Prostate gland (tissue), 2 donors: Measurements from ENCODE around the gene RNF224. TPM values are rescaled to one million over a fixed set of nuclear protein-coding genes. Genes with fewer than 3 reads are reported as not detected.
"Not testable (repeated sequence)": the region's sequence is repeated elsewhere in the genome, so short reads cannot be mapped to it uniquely, and the experiment has no call there.

Source experiments
- DNase-seq: peaks from one replicate; pipeline ENCODE4 v3.0.0-alpha.2; 2019; ENCODE audit warnings: low spot score
- H3K27ac ChIP-seq, 2 donors: fragments of 200-600 bp; sonication (generic); 2 replicates each; pipeline ENCODE4 v1.5.1; 2017 to 2019
- H3K27me3 ChIP-seq: fragments of 200-600 bp; sonication (generic); replicated peaks from 2 replicates; pipeline ENCODE4 v1.5.1; 2019; ENCODE audit not compliant: insufficient read depth
- H3K36me3 ChIP-seq, 2 donors: fragments of 200-600 bp; sonication (generic); 1 replicate in 1 of 2; 2 replicates in 1 of 2; pipeline versions ENCODE4 v1.5.1 to v1.8.1; 2017 to 2019
- H3K4me1 ChIP-seq: fragments of 200-600 bp; sonication (generic); replicated peaks from 2 replicates; pipeline ENCODE4 v1.5.1; 2019
- H3K4me3 ChIP-seq, 2 donors: fragments of 200-600 bp; sonication (generic); 2 replicates each; pipeline ENCODE4 v1.5.1; 2017 to 2019
- H3K9me3 ChIP-seq: fragments of 200-600 bp; sonication (generic); 2 replicates; pipeline ENCODE4 v1.5.1; 2017
- CTCF ChIP-seq, 4 experiments: fragments of 200-600 bp in 2 of 4; fragments of 450-650 bp in 2 of 4; sonication (generic) in 2 of 4; IDR thresholded peaks; 1 replicate in 3 of 4; 2 replicates in 1 of 4; pipeline ENCODE4 v1.5.1; 2016 to 2019; ENCODE audit warnings: antibody characterized with exemption in 4 of 4, mild to moderate bottlenecking in 2 of 4, moderate library complexity in 2 of 4
- POLR2A ChIP-seq: fragments of 450-650 bp; IDR thresholded peaks from one replicate; pipeline ENCODE4 v1.6.1; 2016; ENCODE audit warnings: antibody characterized with exemption, mild to moderate bottlenecking
- POLR2AphosphoS5 ChIP-seq: sonication (generic); formaldehyde crosslinking; IDR thresholded peaks from one replicate; pipeline ENCODE4 v1.6.1; 2017; ENCODE audit warnings: antibody characterized with exemption
- WGBS: methylation state at CpG from one replicate; pipeline ENCODE4 v1.1.5; 2018; 5-methylcytosine and 5-hydroxymethylcytosine counted together
- intact Hi-C: fragments of 100-400 bp; cut with DNase I; formaldehyde crosslinking; loops from one replicate; pipeline ENCODE4 v1.14.2; 2022
- total RNA-seq, 2 donors: library from RNA; depleted of rRNA; stranded (reverse); fragments of >200 nt; gene quantifications; one replicate each; pipeline ENCODE4 v1.1.0, GENCODE V29; 2016

Gene RNF224
- total RNA-seq, 2 donors from 2014 or later, result not detected

- WGBS, result 90% methylated on average over 15 of the region's 15 CpGs
- Histone ChIP-seq H3K4me1 (peaks cover 12% of the 10 kb centered on the region), H3K9me3 (no peaks in the 10 kb centered on the region), H3K27me3 (no peaks in the 10 kb centered on the region), H3K4me3 (peak overlapping the region; percentile 96 to 97), H3K36me3 (no peaks in the 10 kb centered on the region), H3K27ac (no peak overlapping the region)
- TF ChIP-seq POLR2A, result no peak
- TF ChIP-seq POLR2AphosphoS5, result no peak
- TF ChIP-seq CTCF (IDR thresholded peaks at IDR 0.05), result no peak
- intact Hi-C loops, result no loop called here
- no peak for DNase-seq
These were observed 29.1 kb downstream of the RNF224 start for GRCh38 chr9:137256362-137256761.

- Histone ChIP-seq H3K27me3 (no peaks in the 10 kb centered on the region), H3K4me1 (peaks cover 12% of the 10 kb centered on the region), H3K9me3 (no peaks in the 10 kb centered on the region), H3K27ac (no peak overlapping the region), H3K36me3 (no peaks in the 10 kb centered on the region), H3K4me3 (no peak overlapping the region)
- WGBS, result 91% methylated on average over 15 of the region's 15 CpGs
- TF ChIP-seq CTCF (IDR thresholded peaks at IDR 0.05) (no peak), POLR2A (no peak), POLR2AphosphoS5 (no peak)
- DNase-seq, result no peak
- intact Hi-C loops, result no loop called here
These were observed 29.6 kb downstream of the RNF224 start for GRCh38 chr9:137256856-137257255.

GRCh38 chr9:137262173-137262908 is 35.0 kb downstream of the RNF224 start:
- H3K27ac ChIP-seq, H3K27me3 ChIP-seq, H3K9me3 ChIP-seq, H3K36me3 ChIP-seq, H3K4me1 ChIP-seq, intact Hi-C loops, H3K4me3 ChIP-seq, DNase-seq: not testable (repeated sequence)
- TF ChIP-seq POLR2AphosphoS5 (peak; percentile 7), CTCF (IDR thresholded peaks at IDR 0.05) (peak in 2 of 4 experiments; percentile 40 to 50)
- WGBS, result 50% methylated on average over 15 of the region's 15 CpGs

GRCh38 chr9:137262909-137263285 is 35.6 kb downstream of the RNF224 start:
- TF ChIP-seq POLR2AphosphoS5, result no peak
- TF ChIP-seq CTCF (IDR thresholded peaks at IDR 0.05), result no peak
- no peak for TF ChIP-seq POLR2A
- no peaks in the 10 kb centered on the region for H3K27me3 ChIP-seq
- H3K9me3 ChIP-seq, result no peaks in the 10 kb centered on the region
- H3K27ac ChIP-seq, result no peak overlapping the region
- 85% methylated on average over 24 of the region's 24 CpGs for WGBS
- H3K4me3 ChIP-seq, result no peak overlapping the region
- DNase-seq, result no peak
- intact Hi-C loops, result no loop called here
- H3K36me3 ChIP-seq, result peaks cover 0 to 7% of the 10 kb centered on the region in 2 donors
- H3K4me1 ChIP-seq, result no peaks in the 10 kb centered on the region

- no peak overlapping the region for H3K4me3 ChIP-seq
- no peak overlapping the region for H3K27ac ChIP-seq
- TF ChIP-seq POLR2A, result no peak
- no peak for TF ChIP-seq POLR2AphosphoS5
- TF ChIP-seq CTCF (IDR thresholded peaks at IDR 0.05), result no peak
- peaks cover 0 to 7% of the 10 kb centered on the region in 2 donors for H3K36me3 ChIP-seq
- intact Hi-C loops, result no loop called here
- WGBS, result 89% methylated on average over 8 of the region's 10 CpGs
- DNase-seq, result no peak
- no peaks in the 10 kb centered on the region for H3K27me3 ChIP-seq
- peaks cover 3% of the 10 kb centered on the region for H3K4me1 ChIP-seq
- no peaks in the 10 kb centered on the region for H3K9me3 ChIP-seq
These were observed 36.2 kb downstream of the RNF224 start for GRCh38 chr9:137263506-137263905.
